ENCODE data around the gene RIC3. TPM values are rescaled to one million over a fixed set of nuclear protein-coding genes. Genes with fewer than 3 reads are reported as not detected.

The RIC3 gene
- total RNA-seq, 1 experiment from 2014 or later, result not detected

- BruUV-seq (replicated peaks), result no TSS peak
- Histone ChIP-seq H3K27ac (ENCODE audit: low read length) (no peak overlapping the region), H3K9me2 (replicated peaks; ENCODE audit: low read length) (no peaks in the 10 kb centered on the region), H3K79me2 (ENCODE audit: low read length) (no peaks in the 10 kb centered on the region), H3K27me3 (ENCODE audit: low read length) (peaks cover 57% of the 10 kb centered on the region), H3F3A (ENCODE audit: low read length, unreplicated experiment) (no peaks in the 10 kb centered on the region), H3K9me3 (ENCODE audit: low read length) (no peaks in the 10 kb centered on the region), H3K4me1 (ENCODE audit: insufficient read depth, low read length) (no peaks in the 10 kb centered on the region), H3K4me3 (ENCODE audit: low read length) (no peak overlapping the region), H3K9ac (ENCODE audit: low read length) (no peak overlapping the region), H4K20me1 (ENCODE audit: low read length) (no peaks in the 10 kb centered on the region), H3K4me2 (ENCODE audit: low read length) (no peak overlapping the region), H3K36me3 (ENCODE audit: low read depth, low read length) (no peaks in the 10 kb centered on the region), H2AFZ (ENCODE audit: low read length) (no peak overlapping the region)
- no peak for DNase-seq
- ChIA-PET POLR2A (ENCODE audit: unreplicated experiment) (no interaction called here), CTCF (no interaction called here)
- no peak for TF ChIP-seq EZH2 (IDR thresholded peaks at IDR 0.05; ENCODE audit: low read length, unreplicated experiment)
- no peak for TF ChIP-seq CTCF (conservative IDR thresholded peaks at IDR 0.05; ENCODE audit: low read depth, low read length)
- TF ChIP-seq EZH2phosphoT487 (IDR thresholded peaks at IDR 0.05; ENCODE audit: borderline replicate concordance, low read length), result no peak
- ATAC-seq, result no peak
- intact Hi-C loops (cut with micrococcal nuclease), result no loop called here
These were observed 33.0 kb upstream of the RIC3 start for GRCh38 chr11:8201644-8202365.

GRCh38 chr11:8199676-8200075, 30.9 kb upstream of the RIC3 start:
- no peaks in the 10 kb centered on the region for H3F3A ChIP-seq (ENCODE audit: low read length, unreplicated experiment)
- intact Hi-C loops (cut with micrococcal nuclease), result no loop called here
- no TSS peak for BruUV-seq (replicated peaks)
- CTCF ChIA-PET, result no interaction called here
- no peaks in the 10 kb centered on the region for H3K9me3 ChIP-seq (ENCODE audit: low read length)
- H3K27me3 ChIP-seq (ENCODE audit: low read length), result peaks cover 43% of the 10 kb centered on the region
- ATAC-seq (no peak), DNase-seq (no peak)
- POLR2A ChIA-PET (ENCODE audit: unreplicated experiment), result interaction anchor here (0.7 kb wide), 1 partner anchor 1117 kb away, joined by 3 read pairs; no protein-coding TSS in a partner anchor
- TF ChIP-seq EZH2 (IDR thresholded peaks at IDR 0.05; ENCODE audit: low read length, unreplicated experiment) (no peak), CTCF (conservative IDR thresholded peaks at IDR 0.05; ENCODE audit: low read depth, low read length) (no peak), EZH2phosphoT487 (IDR thresholded peaks at IDR 0.05; ENCODE audit: borderline replicate concordance, low read length) (no peak)
- no peak overlapping the region for H2AFZ ChIP-seq (ENCODE audit: low read length)
- no peak overlapping the region for H3K27ac ChIP-seq (ENCODE audit: low read length)
- no peak overlapping the region for H3K9ac ChIP-seq (ENCODE audit: low read length)
- no peaks in the 10 kb centered on the region for H4K20me1 ChIP-seq (ENCODE audit: low read length)
- H3K36me3 ChIP-seq (ENCODE audit: low read depth, low read length), result no peaks in the 10 kb centered on the region
- H3K4me3 ChIP-seq (ENCODE audit: low read length), result no peak overlapping the region
- no peak overlapping the region for H3K4me2 ChIP-seq (ENCODE audit: low read length)
- H3K79me2 ChIP-seq (ENCODE audit: low read length), result no peaks in the 10 kb centered on the region
- H3K9me2 ChIP-seq (replicated peaks; ENCODE audit: low read length), result no peaks in the 10 kb centered on the region
- H3K4me1 ChIP-seq (ENCODE audit: insufficient read depth, low read length), result no peaks in the 10 kb centered on the region

DNA sequence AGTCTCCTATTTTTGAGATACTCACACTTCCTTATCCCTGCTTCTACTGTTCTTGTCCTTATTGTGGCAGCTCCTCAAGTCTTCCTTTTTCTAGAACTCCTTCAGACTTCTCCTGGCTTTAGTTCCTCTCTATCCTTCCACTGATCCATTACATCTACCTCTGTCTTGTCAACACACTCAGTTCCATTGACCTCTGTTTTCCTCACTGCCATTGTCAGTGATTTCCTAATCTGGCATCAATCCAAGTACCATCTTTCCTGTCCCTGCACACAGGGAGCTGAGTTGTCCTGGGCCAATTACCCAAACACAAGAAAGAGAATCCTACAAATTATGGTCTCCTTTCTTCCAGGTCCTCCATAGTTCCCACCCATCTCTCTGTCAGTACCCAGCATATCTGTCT, 27.9 kb upstream of the RIC3 start:
- CTCF ChIA-PET, result no interaction called here
- H3K4me3 ChIP-seq (ENCODE audit: low read length), result no peak overlapping the region
- H2AFZ ChIP-seq (ENCODE audit: low read length), result no peak overlapping the region
- ATAC-seq (no peak), DNase-seq (no peak)
- no peak overlapping the region for H3K4me2 ChIP-seq (ENCODE audit: low read length)
- peaks cover 17% of the 10 kb centered on the region; the same call in 1 of the 2 replicates for H3K27me3 ChIP-seq (ENCODE audit: low read length)
- no peaks in the 10 kb centered on the region for H3K9me2 ChIP-seq (replicated peaks; ENCODE audit: low read length)
- intact Hi-C loops (cut with micrococcal nuclease), result no loop called here
- no peaks in the 10 kb centered on the region for H3K36me3 ChIP-seq (ENCODE audit: low read depth, low read length)
- BruUV-seq (replicated peaks), result no TSS peak
- no peaks in the 10 kb centered on the region for H3K4me1 ChIP-seq (ENCODE audit: insufficient read depth, low read length)
- H4K20me1 ChIP-seq (ENCODE audit: low read length), result no peaks in the 10 kb centered on the region
- TF ChIP-seq CTCF (conservative IDR thresholded peaks at IDR 0.05; ENCODE audit: low read depth, low read length) (no peak), EZH2phosphoT487 (IDR thresholded peaks at IDR 0.05; ENCODE audit: borderline replicate concordance, low read length) (no peak), EZH2 (IDR thresholded peaks at IDR 0.05; ENCODE audit: low read length, unreplicated experiment) (no peak)
- H3K27ac ChIP-seq (ENCODE audit: low read length), result no peak overlapping the region
- H3K9me3 ChIP-seq (ENCODE audit: low read length), result no peaks in the 10 kb centered on the region
- no peak overlapping the region for H3K9ac ChIP-seq (ENCODE audit: low read length)
- POLR2A ChIA-PET (ENCODE audit: unreplicated experiment), result no interaction called here
- no peaks in the 10 kb centered on the region for H3K79me2 ChIP-seq (ENCODE audit: low read length)
- no peaks in the 10 kb centered on the region for H3F3A ChIP-seq (ENCODE audit: low read length, unreplicated experiment)
